Measurements from ENCODE around the gene NEURL2.
A peak's percentile ranks its signal among the peaks of the same experiment; 100 is the strongest.

- TF ChIP-seq POLR2A (IDR thresholded peaks at IDR 0.05) (peak in 1 of 2 donors; percentile 87), CTCF (IDR thresholded peaks at IDR 0.05) (no peak)
Observed at GRCh38 chr20:45857114-45857881, 33.7 kb downstream of the NEURL2 start, which contains the start of the genes ACOT8 and ZSWIM3.
